GM18868 (cell line): Measurements from ENCODE around the gene NPAS3.

Experiments used
- ATAC-seq: cut with Tn5 transposase; IDR thresholded peaks from one replicate; pipeline ENCODE4 v1.9.1; 2021; ENCODE audit warnings: mild to moderate bottlenecking, moderate library complexity; ENCODE audit not compliant: unreplicated experiment

NPAS3 gene

DNA sequence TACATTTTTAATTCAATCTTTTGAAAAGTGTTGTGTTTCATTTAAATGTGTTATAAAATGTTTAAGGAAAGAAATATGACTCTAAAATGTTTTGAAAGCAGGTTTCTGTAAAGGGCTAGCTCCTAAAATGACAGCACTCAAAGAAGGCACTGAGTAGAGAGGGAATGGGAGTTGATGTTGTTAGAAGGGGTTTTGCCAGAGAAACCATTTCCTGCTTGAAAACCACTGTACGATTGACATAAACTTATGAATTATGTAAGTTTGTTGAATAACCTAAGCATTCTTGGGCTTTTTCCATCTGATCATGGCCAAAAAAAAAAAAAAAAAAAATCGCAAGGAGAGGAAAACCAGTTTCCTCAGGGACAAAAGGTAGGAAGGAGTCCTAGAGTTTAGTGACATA, 778.2 kb downstream of the NPAS3 start:
- no peak for ATAC-seq

- ATAC-seq, result no peak
These were observed 779.2 kb downstream of the NPAS3 start for GRCh38 chr14:33717866-33718265.

DNA sequence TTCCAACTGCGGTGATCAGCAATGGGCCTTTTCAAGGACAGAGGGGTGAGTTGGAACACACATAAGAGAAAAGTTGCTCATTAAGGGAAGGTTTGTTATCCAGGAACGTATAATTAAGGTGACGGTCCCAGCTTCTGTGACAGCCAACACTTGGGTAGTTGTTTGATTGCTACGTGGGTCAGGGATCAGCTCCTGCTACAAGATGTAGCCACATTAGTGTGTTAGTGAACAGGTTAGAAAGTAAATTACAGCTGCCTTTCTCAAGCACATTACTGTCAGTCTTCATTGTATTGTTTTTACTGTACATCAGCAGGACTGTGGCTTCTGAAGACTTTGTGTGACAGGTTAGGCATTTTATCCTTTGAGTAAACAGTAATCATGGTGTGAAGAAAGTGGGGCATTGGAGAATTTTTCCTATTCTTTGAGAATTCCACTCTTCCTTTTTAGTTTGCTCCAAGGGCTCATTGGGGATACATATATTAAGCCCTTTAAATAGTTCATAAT, 781.7 kb downstream of the NPAS3 start:
- no peak for ATAC-seq

DNA sequence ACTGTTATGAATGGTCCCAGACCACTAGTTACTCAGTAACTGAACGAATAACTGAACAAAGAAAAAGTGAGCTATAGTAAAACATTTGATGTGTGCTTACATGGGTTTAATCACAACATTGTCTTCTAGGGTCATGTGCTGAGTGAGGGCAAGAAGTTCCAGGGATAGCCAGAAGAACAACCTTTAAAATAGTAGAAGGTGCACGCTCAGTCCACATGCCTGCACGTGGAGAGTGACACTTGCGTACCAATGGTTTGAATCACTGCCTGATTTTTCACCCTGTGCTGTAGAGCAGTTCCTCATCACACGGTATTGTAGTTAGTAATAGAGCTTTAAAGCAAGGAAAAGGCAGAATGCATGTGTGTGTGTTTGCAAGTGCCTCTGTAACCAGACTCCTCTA, 788.0 kb downstream of the NPAS3 start:
- no peak for ATAC-seq

DNA sequence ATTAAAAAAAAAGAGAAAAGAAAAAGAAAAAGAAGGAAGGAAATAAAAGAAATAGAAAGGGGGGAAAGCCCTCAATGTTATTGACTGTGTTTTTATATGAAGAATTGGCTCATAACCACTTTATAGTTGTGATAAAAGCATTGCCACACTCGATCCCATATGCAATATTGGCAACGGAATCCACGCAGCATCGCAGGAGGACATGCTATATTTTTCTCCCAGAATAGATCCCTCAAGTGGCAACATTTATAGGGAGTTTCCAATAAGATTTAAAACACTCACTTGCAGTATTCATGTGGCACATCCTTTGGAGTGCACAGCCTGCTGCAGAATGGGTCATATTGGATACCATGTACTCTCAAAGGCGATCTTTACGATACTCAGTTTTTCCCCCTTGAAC, 788.9 kb downstream of the NPAS3 start:
- no peak for ATAC-seq

GRCh38 chr14:33728010-33728498, 789.4 kb downstream of the NPAS3 start:
- ATAC-seq, result no peak

GRCh38 chr14:33730156-33730555, 791.5 kb downstream of the NPAS3 start:
- no peak for ATAC-seq

- ATAC-seq, result no peak
These were observed 793.5 kb downstream of the NPAS3 start for GRCh38 chr14:33732175-33732574.

- ATAC-seq, result no peak
These were observed 794.6 kb downstream of the NPAS3 start for GRCh38 chr14:33733310-33733709.

- no peak for ATAC-seq
These were observed 795.0 kb downstream of the NPAS3 start for GRCh38 chr14:33733721-33734120.

DNA sequence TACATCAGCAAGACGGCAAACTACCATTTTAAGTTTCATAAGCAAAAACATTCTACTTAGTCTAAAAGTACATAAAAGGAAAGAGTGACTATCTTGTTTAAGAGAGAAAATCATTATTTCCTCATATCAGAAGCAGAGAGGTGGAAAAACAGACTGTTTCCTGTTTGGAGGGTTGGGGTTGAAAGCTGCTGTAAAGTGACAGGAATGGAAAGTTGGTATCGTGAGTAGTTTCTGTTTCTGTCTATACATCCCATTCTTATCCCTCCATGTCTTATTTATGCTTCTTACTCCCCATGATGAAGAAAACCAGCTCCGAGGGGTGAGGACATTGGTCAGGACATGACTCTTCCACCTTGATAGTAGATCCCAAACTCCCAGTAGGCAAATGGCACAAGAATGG, 795.7 kb downstream of the NPAS3 start:
- no peak for ATAC-seq

DNA sequence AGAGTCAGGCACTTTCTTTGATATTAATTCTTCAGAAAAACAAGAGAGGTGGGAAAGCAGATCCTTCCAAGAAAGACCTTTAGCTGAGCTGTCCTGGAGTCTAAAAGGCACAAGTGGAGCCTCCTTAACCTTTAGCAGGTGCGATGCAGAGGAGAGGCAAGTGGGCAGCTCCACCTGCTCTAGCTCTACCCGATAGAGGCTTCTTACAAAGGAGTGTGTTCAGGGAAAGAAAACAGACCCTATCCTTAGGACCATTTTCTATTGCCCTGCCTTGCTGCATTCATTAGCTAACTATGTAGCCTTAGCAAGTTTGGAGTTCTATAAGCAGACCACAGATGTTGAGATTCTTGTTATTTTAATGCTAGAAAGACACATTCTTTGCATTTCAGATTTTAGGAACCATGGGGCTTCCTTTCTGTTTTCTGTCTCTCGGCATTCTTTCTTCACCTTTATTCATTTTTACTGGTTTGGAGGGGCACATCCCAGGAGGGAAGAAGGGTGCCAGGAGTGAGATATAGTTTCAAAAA, 797.7 kb downstream of the NPAS3 start:
- no peak for ATAC-seq

DNA sequence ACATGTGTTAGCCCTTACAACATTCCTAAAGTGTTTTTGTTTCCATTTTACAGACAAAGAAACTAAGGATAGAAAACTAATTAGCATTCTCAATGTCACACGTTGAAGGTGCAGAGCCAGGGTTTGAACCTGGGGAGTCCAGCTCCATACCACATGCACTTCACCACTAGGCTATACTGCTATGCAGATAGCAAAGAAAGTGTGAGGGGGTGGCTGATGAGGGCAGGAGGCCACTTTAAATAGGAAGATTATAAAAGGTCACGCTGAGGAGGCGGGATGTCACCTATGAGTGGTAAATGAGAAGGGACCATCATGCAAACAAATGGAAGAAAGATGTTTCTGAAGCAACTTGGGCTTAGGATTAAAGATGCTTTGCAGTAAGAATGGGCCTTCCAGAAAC, 798.3 kb downstream of the NPAS3 start:
- no peak for ATAC-seq

- no peak for ATAC-seq
These were observed 798.8 kb downstream of the NPAS3 start for GRCh38 chr14:33737446-33737845.

DNA sequence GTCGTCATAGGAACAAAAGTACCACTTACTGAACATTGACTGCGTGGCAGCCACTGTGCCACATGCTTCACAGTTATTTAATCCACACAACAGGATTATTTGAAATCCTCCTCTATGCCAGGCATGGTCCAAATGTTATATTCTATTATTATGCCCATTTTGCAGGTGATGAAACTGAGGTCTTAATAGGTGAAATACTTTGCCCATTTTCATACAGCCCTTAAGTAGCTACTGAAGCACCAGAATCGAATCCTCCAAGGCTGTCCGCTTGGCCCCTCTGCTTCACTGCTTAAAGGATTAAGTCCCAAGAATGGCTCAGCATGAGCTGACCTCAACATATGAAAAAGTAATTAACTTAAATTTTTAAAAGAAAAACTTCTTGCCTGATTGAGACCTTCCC, 799.4 kb downstream of the NPAS3 start:
- ATAC-seq, result no peak

DNA sequence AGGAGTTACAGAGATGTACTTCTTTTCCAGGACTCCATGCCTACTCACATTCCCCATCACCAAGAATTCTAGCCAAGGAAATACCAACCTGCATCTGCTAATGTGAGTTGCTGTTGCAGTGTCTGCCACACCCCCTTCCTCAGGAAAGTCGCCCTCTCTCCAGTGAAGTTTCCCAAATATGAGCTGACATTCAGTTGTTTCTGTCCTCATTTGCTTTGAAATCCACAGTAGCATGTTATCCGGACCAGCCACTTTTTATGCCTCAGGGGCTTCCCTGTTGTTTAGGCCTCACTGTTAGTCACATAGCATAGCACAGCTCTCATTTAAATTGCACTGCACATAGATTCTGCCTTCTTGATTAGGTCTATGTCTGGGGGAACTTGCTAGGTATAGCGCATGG, 799.8 kb downstream of the NPAS3 start:
- no peak for ATAC-seq

GRCh38 chr14:33740531-33740930, 801.9 kb downstream of the NPAS3 start:
- no peak for ATAC-seq

DNA sequence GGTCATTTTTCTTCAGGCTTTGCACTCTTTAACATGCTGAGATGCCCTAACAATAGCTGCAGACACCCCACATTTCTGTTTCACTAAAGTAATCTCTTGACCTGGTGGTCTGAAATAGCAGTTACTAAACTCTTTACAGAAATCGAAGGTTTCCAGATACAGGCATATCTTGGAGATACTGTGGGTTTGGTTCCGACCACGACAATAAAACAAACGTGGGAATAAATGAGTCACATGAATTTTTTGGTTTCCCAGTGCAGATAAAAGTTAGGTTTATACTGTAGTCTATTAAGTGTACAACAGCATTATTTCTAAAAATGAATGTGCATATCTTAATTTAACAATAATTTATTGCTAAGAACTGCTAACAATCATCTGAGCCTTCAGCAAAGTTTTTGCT, 803.5 kb downstream of the NPAS3 start:
- no peak for ATAC-seq

DNA sequence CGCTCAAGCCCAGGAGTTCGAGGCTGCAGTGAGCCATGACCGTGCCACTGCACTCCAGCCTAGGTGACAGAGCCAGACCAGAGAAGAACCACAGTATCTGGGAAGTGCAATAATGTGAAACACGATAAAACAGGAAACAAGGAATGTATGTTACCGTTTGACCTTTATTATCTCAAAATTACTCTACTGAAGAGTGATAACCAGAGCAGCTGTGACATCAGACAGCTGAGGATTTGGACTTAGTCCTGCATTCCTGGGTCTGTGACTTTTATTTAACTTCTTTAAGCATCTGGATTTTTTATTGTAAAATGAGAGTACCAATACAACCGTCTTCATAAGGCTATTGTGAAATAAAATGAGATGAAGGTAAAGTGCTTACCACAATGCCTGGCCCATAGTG, 806.5 kb downstream of the NPAS3 start:
- ATAC-seq, result no peak

GRCh38 chr14:33747749-33748148, 809.1 kb downstream of the NPAS3 start:
- ATAC-seq, result no peak

- no peak for ATAC-seq
These were observed 815.6 kb downstream of the NPAS3 start for GRCh38 chr14:33754261-33754660.

DNA sequence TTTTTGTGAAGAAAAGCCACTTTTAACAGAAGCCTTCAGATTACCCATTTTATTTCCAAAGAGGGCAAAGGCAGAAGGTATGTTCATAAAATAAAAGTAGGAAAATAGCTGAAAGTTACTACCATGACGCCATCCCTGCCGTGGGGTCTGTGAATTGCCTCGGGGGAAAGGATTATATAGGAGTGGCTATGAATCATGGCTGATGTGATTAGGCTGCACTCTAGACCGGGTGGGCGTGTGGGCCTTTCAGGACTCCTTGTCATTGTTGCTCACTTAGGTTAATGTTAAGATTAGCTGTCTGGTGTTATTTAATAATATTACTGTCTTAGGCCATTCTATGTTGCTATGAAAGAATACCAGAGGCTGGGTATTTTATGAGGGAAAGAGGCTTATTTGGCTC, 816.7 kb downstream of the NPAS3 start:
- ATAC-seq, result no peak

DNA sequence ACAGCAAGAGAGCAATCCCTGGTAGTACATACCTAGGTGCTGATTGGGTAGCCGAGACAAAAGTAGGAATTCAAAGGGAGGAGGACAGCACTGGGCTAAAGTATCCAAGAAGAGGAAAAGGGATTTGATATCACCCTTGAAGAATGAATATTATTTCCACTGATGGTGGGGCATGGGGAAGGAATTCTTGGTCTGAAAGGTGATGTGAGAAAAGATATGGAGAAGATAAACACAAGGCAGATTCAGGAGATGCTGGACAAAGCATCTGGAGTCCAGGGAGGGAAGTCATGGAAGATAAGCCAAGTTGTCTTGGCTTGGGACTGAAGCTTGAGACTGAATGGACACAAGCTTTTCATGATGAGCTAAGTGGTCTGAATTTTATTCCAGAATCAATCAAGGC, 818.2 kb downstream of the NPAS3 start:
- ATAC-seq, result no peak
